H9 (cell line): Measurements from ENCODE around the gene RERE. TPM values are rescaled to one million over a fixed set of nuclear protein-coding genes. Genes with fewer than 3 reads are reported as not detected.
A peak's percentile ranks its signal among the peaks of the same experiment; 100 is the strongest.
"Not testable (repeated sequence)": the region's sequence is repeated elsewhere in the genome, so short reads cannot be mapped to it uniquely, and the experiment has no call there.

ENCODE experiments used
- DNase-seq: peaks from one replicate; pipeline ENCODE4 v3.0.0-alpha.2; 2017
- H2AFZ ChIP-seq: one replicate; pipeline ENCODE4 v1.6.1; 2013; ENCODE audit warnings: mild to moderate bottlenecking, low read length, control low read depth, moderate library complexity
- H2AK5ac ChIP-seq: 2 replicates; pipeline ENCODE4 v1.6.1; 2013; ENCODE audit warnings: low read length, control low read depth, mixed read lengths; ENCODE audit not compliant: insufficient read length
- H2BK120ac ChIP-seq: one replicate; pipeline ENCODE4 v1.6.1; 2013; ENCODE audit warnings: low read depth, mild to moderate bottlenecking, low read length, control low read depth, inconsistent platforms; ENCODE audit not compliant: poor library complexity, severe bottlenecking
- H2BK12ac ChIP-seq: 2 replicates; pipeline ENCODE4 v1.6.1; 2013; ENCODE audit warnings: low read length, control low read depth, mixed read lengths, low read depth; ENCODE audit not compliant: insufficient read length
- H2BK15ac ChIP-seq: 2 replicates; pipeline ENCODE4 v1.6.1; 2013; ENCODE audit warnings: low read depth, low read length, control low read depth
- H2BK20ac ChIP-seq: one replicate; pipeline ENCODE4 v1.6.1; 2013; ENCODE audit warnings: low read depth, mild to moderate bottlenecking, low read length, control low read depth, inconsistent platforms; ENCODE audit not compliant: poor library complexity, severe bottlenecking
- H2BK5ac ChIP-seq: 2 replicates; pipeline ENCODE4 v1.6.1; 2013; ENCODE audit warnings: low read length, control low read depth, mixed read lengths; ENCODE audit not compliant: insufficient read length
- H3K14ac ChIP-seq: 2 replicates; pipeline ENCODE4 v1.6.1; 2013; ENCODE audit warnings: low read length, control low read depth; ENCODE audit not compliant: insufficient read depth
- H3K18ac ChIP-seq: 2 replicates; pipeline ENCODE4 v1.6.1; 2013; ENCODE audit warnings: low read depth, mild to moderate bottlenecking, mixed read lengths, low read length, control low read depth; ENCODE audit not compliant: insufficient read length
- H3K23ac ChIP-seq: 2 replicates; pipeline ENCODE4 v1.6.1; 2013; ENCODE audit warnings: low read length, control low read depth, mixed read lengths, low read depth; ENCODE audit not compliant: insufficient read length
- H3K23me2 ChIP-seq: 2 replicates; pipeline ENCODE4 v1.6.1; 2013; ENCODE audit warnings: low read depth, mild to moderate bottlenecking, mixed read lengths, low read length, control low read depth; ENCODE audit not compliant: insufficient read length, poor library complexity, severe bottlenecking
- H3K27ac ChIP-seq: 2 replicates; pipeline ENCODE4 v1.5.1; 2013; ENCODE audit warnings: low read length, control low read depth, mixed read lengths, low read depth; ENCODE audit not compliant: insufficient read length
- H3K27me3 ChIP-seq: 2 replicates; pipeline ENCODE4 v1.6.1; 2013; ENCODE audit warnings: low read length, control low read depth, inconsistent platforms; ENCODE audit not compliant: insufficient read depth
- H3K4ac ChIP-seq: 2 replicates; pipeline ENCODE4 v1.6.1; 2013; ENCODE audit warnings: low read depth, mild to moderate bottlenecking, control low read depth, inconsistent platforms, low read length, moderate library complexity
- H3K4me1 ChIP-seq: 2 replicates; pipeline ENCODE4 v1.6.1; 2013; ENCODE audit warnings: low read length, control low read depth, inconsistent platforms; ENCODE audit not compliant: insufficient read depth
- H3K4me2 ChIP-seq: 2 replicates; pipeline ENCODE4 v1.6.1; 2013; ENCODE audit warnings: low read length, control low read depth, mixed read lengths; ENCODE audit not compliant: insufficient read length, insufficient read depth
- H3K56ac ChIP-seq: 2 replicates; pipeline ENCODE4 v1.6.1; 2013; ENCODE audit warnings: low read depth, mild to moderate bottlenecking, mixed read lengths, low read length, control low read depth; ENCODE audit not compliant: insufficient read length
- H3K79me1 ChIP-seq: 2 replicates; pipeline ENCODE4 v1.6.1; 2013; ENCODE audit warnings: low read depth, mild to moderate bottlenecking, moderate library complexity, low read length, control low read depth, inconsistent platforms; ENCODE audit not compliant: insufficient read depth, poor library complexity, severe bottlenecking
- H3K79me2 ChIP-seq: 2 replicates; pipeline ENCODE4 v1.6.1; 2013; ENCODE audit warnings: low read length, control low read depth, inconsistent platforms; ENCODE audit not compliant: insufficient read depth
- H3K9ac ChIP-seq: 2 replicates; pipeline ENCODE4 v1.6.1; 2013; ENCODE audit warnings: low read length, control low read depth, mixed read lengths; ENCODE audit not compliant: insufficient read length; ENCODE audit errors: extremely low read depth
- H3K9me3 ChIP-seq: one replicate; pipeline ENCODE4 v1.6.1; 2013; ENCODE audit warnings: low read depth, low read length, inconsistent platforms; ENCODE audit not compliant: control insufficient read depth
- H3T11ph ChIP-seq: one replicate; pipeline ENCODE4 v1.6.1; 2013; ENCODE audit warnings: mild to moderate bottlenecking, low read length, control low read depth, inconsistent platforms
- H4K20me1 ChIP-seq: one replicate; pipeline ENCODE4 v1.6.1; 2013; ENCODE audit not compliant: control insufficient read depth, insufficient read length, insufficient read depth
- H4K5ac ChIP-seq: 2 replicates; pipeline ENCODE4 v1.6.1; 2013; ENCODE audit warnings: low read depth, mild to moderate bottlenecking, mixed read lengths, low read length, control low read depth; ENCODE audit not compliant: insufficient read length
- H4K8ac ChIP-seq: replicated peaks from 2 replicates; pipeline ENCODE4 v1.6.1; 2013; ENCODE audit warnings: low read length, control low read depth, mixed read lengths, low read depth; ENCODE audit not compliant: insufficient read length
- H4K91ac ChIP-seq: 2 replicates; pipeline ENCODE4 v1.6.1; 2013; ENCODE audit warnings: low read depth, mild to moderate bottlenecking, moderate library complexity, mixed read lengths, low read length, control low read depth; ENCODE audit not compliant: insufficient read length
- H3K27ac Mint-ChIP-seq, 3 experiments: 2 replicates in 2 of 3; 3 replicates in 1 of 3; pipeline ENCODE4 v1.8.0; 2020 to 2021; ENCODE audit warnings: mixed read lengths in 3 of 3, mild to moderate bottlenecking in 1 of 3, moderate library complexity in 1 of 3
- H3K27me3 Mint-ChIP-seq: 2 replicates; pipeline ENCODE4 v1.8.0; 2021; ENCODE audit warnings: low read depth, mild to moderate bottlenecking, moderate library complexity, mixed read lengths
- H3K36me3 Mint-ChIP-seq, 3 experiments: 2 replicates in 2 of 3; 3 replicates in 1 of 3; pipeline ENCODE4 v1.8.0; 2020 to 2021; ENCODE audit warnings: low read depth in 3 of 3, mixed read lengths in 3 of 3; ENCODE audit not compliant: insufficient read depth in 1 of 3
- H3K4me1 Mint-ChIP-seq, 2 experiments: 2 replicates each; pipeline ENCODE4 v1.8.0; 2020; ENCODE audit warnings: mixed read lengths in 2 of 2
- H3K4me3 Mint-ChIP-seq, 2 experiments: 2 replicates in 1 of 2; 3 replicates in 1 of 2; pipeline ENCODE4 v1.8.0; 2020 to 2021; ENCODE audit warnings: mild to moderate bottlenecking in 2 of 2, mixed read lengths in 2 of 2, moderate library complexity in 1 of 2
- H3K9me3 Mint-ChIP-seq, 2 experiments: 2 replicates in 1 of 2; 3 replicates in 1 of 2; pipeline ENCODE4 v1.8.0; 2020; ENCODE audit warnings: mild to moderate bottlenecking in 2 of 2, mixed read lengths in 2 of 2, moderate library complexity in 1 of 2
- WGBS: extraction: QIAGEN DNeasy Blood & Tissue Kit; methylation state at CpG from one replicate; pipeline ENCODE4 v1.1.7; 2013; ENCODE audit warnings: missing lambda C conversion rate, low lambda C conversion rate, mixed read lengths; ENCODE audit not compliant: insufficient read length; ENCODE audit errors: extremely low coverage; 5-methylcytosine and 5-hydroxymethylcytosine counted together
- total RNA-seq: library from RNA; stranded (reverse); gene quantifications from 2 replicates; pipeline ENCODE4 v1.2.1, GENCODE V29; 2021

Gene RERE
- total RNA-seq, 1 experiment from 2014 or later, result 103 TPM

- not testable (repeated sequence) for H4K91ac ChIP-seq, H3K9ac ChIP-seq, H2BK15ac ChIP-seq, H3K27me3 Mint-ChIP-seq, H3K4me3 Mint-ChIP-seq, H3K4me1 ChIP-seq, H2BK20ac ChIP-seq, H3K9me3 ChIP-seq, H4K5ac ChIP-seq, H3K56ac ChIP-seq, H3K14ac ChIP-seq, H3K18ac ChIP-seq, H2AK5ac ChIP-seq, H2BK5ac ChIP-seq, H3K79me2 ChIP-seq, H4K20me1 ChIP-seq, DNase-seq, H2BK12ac ChIP-seq, H3K4me2 ChIP-seq, H3T11ph ChIP-seq, H4K8ac ChIP-seq, H3K27me3 ChIP-seq, H3K27ac ChIP-seq, H3K79me1 ChIP-seq, H3K23me2 ChIP-seq, H3K4ac ChIP-seq, H2AFZ ChIP-seq, H2BK120ac ChIP-seq, H3K23ac ChIP-seq
- Mint-ChIP-seq H3K4me1 (peaks cover 17 to 20% of the 10 kb centered on the region in 2 experiments), H3K36me3 (peaks cover 6 to 12% (median 8%) of the 10 kb centered on the region in 3 experiments), H3K27ac (peak overlapping the region in 1 of 3 experiments; percentile 84; a peak in 2 of 7 replicates), H3K9me3 (peaks cover 8 to 10% of the 10 kb centered on the region in 2 experiments)
- WGBS, result no CpG with 5 or more reads among the region's 7 CpGs
Observed at GRCh38 chr1:8726801-8727186, 90.6 kb downstream of the RERE start.
